ENCODE results near the gene CCL26.

The CCL26 gene

GRCh38 chr7:75806560-75807307 lies 34.7 kb upstream of the CCL26 start:
- no peak for DNase-seq (ENCODE audit: extremely low read depth, low read depth)

GRCh38 chr7:75804705-75805104 lies 32.7 kb upstream of the CCL26 start:
- DNase-seq (ENCODE audit: extremely low read depth, low read depth): no peak
- no peak for TF ChIP-seq CTCF (IDR thresholded peaks at IDR 0.05; ENCODE audit: low read depth, low read length)

More at GRCh38 chr7:75806560-75807307, 34.7 kb upstream of the CCL26 start:
- TF ChIP-seq CTCF (IDR thresholded peaks at IDR 0.05; ENCODE audit: low read depth, low read length): no peak

- no peak for DNase-seq (ENCODE audit: extremely low read depth, low read depth)
- no peak for TF ChIP-seq CTCF (IDR thresholded peaks at IDR 0.05; ENCODE audit: low read depth, low read length)
Observed at GRCh38 chr7:75804004-75804403, 32.0 kb upstream of the CCL26 start.

DNA sequence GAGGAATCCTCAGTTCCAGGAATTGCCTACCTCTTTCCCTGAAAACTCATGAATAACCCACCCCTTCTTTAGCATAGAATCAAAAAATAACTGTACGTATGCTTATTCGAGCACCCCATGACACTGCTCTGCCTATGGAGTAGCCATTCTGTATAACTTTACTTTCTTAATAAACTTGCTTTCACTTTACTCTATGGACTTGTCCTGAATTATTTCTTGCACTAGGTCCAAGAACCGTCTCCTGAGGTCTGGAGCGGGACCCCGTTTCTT lies 30.5 kb upstream of the CCL26 start:
- no peak for TF ChIP-seq CTCF (IDR thresholded peaks at IDR 0.05; ENCODE audit: low read depth, low read length)
- no peak for DNase-seq (ENCODE audit: extremely low read depth, low read depth)

DNA sequence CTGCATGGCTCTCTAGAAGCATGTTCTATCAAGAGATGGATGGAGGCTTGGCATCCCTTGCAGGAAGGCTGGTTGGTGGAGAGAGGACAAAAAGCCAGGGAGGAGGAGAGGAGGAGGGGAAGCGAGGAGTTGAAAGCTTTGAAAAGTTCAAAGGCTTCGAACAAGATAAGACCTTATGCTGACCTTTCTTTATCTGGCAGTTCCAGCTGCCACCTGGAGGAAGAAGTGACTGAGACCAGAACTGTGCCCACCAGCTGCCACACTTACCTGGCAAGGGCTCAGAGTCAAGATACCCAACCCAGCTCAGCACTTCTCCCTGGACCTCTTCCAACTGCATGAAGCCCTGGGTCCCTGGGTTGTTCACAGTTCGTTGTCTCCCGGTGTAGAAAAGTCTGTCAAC lies 26.8 kb upstream of the CCL26 start:
- no peak for TF ChIP-seq CTCF (IDR thresholded peaks at IDR 0.05; ENCODE audit: low read depth, low read length)
- DNase-seq (ENCODE audit: extremely low read depth, low read depth): no peak

- TF ChIP-seq CTCF (IDR thresholded peaks at IDR 0.05; ENCODE audit: low read depth, low read length): no peak
- no peak for DNase-seq (ENCODE audit: extremely low read depth, low read depth)
Observed at GRCh38 chr7:75796420-75796819, 24.4 kb upstream of the CCL26 start.

- TF ChIP-seq CTCF (IDR thresholded peaks at IDR 0.05; ENCODE audit: low read depth, low read length): no peak
- DNase-seq (ENCODE audit: extremely low read depth, low read depth): no peak
Observed at GRCh38 chr7:75795831-75796285, 23.8 kb upstream of the CCL26 start.

All from AG09319 (cell line).